ENCODE results near the gene PHLPP1. TPM values are rescaled to one million over a fixed set of nuclear protein-coding genes. Genes with fewer than 3 reads are reported as not detected.

Gene PHLPP1
- total and polyA plus RNA-seq, 9 of the 15 experiments (the other 6 are each of a cell fraction or from before 2014, with no cell fraction given) = 0.56 to 9.0 (median 4.5) TPM

GRCh38 chr18:62697636-62698035, 17.7 kb upstream of the PHLPP1 start (continued):
- TF ChIP-seq CHD7 (IDR thresholded peaks at IDR 0.05; ENCODE audit: low read depth, low read length) (no peak), TCFL5 (CRISPR knock-in tag; conservative IDR thresholded peaks at IDR 0.05) (no peak), KAT7 (CRISPR knock-in tag; IDR thresholded peaks at IDR 0.05; ENCODE audit: borderline replicate concordance) (no peak), ZFP91 (CRISPR knock-in tag; IDR thresholded peaks at IDR 0.05) (no peak), TSHZ1 (CRISPR knock-in tag; IDR thresholded peaks at IDR 0.05) (no peak), PTRF (tag; IDR thresholded peaks at IDR 0.05) (no peak), ZNF12 (CRISPR knock-in tag; IDR thresholded peaks at IDR 0.05) (no peak), EP300 (IDR thresholded peaks at IDR 0.05; ENCODE audit: low read length) (no peak), BRCA1 (IDR thresholded peaks at IDR 0.05) (no peak), BRCA1 (CRISPR knock-in tag; IDR thresholded peaks at IDR 0.05) (no peak), POLR3G (IDR thresholded peaks at IDR 0.05; ENCODE audit: extremely low read depth, insufficient read length, insufficient replicate concordance) (no peak), DIDO1 (tag; IDR thresholded peaks at IDR 0.05; ENCODE audit: low read depth) (no peak), SMARCA5 (IDR thresholded peaks at IDR 0.05) (no peak)
